Measurements from ENCODE around the gene IGFL1.
"Not testable (repeated sequence)": the region's sequence is repeated elsewhere in the genome, so short reads cannot be mapped to it uniquely, and the experiment has no call there.

The IGFL1 gene

GRCh38 chr19:46202426-46202825 is 27.1 kb upstream of the IGFL1 start:
- no peak for DNase-seq (ENCODE audit: low spot score)

DNA sequence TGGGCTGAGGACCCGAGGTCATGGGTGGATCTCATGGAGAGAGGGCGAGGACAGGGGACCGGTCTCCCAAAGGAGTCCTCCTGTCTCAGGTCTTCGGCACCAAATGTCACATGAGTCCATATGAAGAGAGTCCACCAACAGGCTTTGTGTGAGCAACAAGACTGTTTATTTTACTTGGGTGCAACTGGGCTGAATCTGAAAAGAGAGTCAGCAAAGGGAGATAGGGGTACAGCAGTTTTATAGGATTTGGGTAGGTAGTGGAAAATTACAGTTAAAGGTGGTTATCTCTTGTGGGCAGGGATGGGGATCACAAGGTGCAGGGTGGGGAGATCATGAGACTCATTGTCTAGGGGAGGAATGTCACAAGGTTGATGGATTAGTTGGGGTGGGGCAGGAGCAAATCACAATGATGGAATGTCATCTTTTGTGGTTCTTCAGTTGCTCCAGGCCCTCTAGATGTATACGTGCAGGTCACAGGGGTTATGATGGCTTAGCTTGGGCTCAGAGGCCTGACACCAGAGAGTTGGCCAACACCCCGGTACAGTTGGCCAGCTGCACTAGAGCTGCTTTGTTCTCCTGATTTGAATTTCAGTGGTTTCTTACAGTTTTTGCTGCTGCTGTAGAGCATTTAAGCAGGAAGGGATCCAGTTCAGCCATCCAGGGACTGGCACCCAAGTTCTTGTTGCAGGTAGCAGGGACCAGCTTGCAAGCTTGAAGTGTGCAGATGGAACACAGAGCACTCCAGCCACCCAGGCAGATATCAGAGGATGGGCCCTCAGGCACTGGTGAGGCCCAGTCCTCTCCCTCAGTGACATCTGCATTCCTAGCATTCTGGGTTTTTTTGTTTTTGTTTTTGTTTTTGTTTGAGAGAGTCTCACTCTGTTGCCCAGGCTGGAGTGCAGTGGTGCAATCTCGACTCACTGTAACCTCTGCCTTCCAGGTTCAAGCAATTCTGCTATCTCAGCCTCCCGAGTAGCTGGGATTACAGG is 26.4 kb upstream of the IGFL1 start:
- no peak for DNase-seq (ENCODE audit: low spot score)

DNA sequence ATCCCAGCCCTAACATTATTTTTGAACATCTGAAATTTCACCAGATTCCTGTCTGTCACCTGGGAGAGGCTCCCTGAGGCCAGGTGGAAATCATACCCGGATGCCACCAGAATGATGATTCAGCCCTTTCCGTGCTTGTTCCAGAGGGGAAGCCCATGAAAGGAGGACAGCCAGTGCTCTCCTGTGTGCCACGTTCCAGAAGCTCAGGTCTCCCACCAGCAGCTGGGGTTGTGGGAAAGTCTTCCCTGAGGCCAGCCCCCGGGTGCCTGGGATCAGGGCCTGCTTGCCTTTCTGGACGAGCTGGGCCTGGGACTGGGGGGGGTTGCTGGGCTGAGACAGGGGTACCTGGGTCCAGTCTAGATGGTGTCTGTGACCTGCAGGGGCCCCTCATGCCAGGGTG is 25.5 kb upstream of the IGFL1 start:
- no peak for DNase-seq (ENCODE audit: low spot score)

GRCh38 chr19:46205183-46205984 is 24.2 kb upstream of the IGFL1 start:
- DNase-seq (ENCODE audit: low spot score), result no peak

DNA sequence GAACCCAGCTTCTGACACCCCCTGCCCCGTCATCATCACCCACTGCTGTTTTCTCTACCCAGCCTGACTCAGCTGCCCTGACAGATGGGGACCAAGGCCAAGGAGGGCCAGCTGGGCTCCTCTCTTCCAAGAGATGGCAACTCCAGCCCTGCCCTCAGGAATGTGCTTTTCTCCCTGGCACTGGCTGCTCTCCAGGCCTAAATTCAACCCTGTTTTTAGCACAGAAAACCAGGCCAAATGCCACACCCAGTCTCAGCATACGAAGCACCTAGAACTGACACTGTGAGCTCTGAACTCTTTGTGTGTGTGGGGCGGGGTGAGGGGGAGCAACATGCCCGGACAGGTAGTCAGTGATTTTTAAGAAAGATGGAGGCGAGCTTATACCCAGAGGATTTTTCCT is 23.4 kb upstream of the IGFL1 start:
- DNase-seq (ENCODE audit: low spot score), result no peak

DNA sequence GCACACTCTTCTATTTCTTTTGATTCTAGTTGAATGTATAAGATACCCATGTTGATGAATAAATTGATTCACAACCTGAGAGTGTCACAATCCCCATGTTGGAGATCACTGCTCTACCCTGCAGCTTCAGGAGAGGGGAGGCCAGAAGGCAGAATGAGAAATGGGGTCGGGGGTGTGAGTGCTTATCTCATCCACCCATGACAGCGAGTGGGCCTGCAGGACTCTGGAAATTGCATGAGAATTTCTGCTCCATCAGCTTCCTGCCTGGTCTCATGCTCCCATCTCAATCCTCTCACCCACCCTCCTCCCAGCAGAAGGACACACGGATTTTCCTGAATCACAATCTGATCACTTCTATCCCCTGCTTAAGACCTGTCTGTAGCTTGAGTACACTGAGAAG is 22.9 kb upstream of the IGFL1 start:
- DNase-seq (ENCODE audit: low spot score), result no peak

DNA sequence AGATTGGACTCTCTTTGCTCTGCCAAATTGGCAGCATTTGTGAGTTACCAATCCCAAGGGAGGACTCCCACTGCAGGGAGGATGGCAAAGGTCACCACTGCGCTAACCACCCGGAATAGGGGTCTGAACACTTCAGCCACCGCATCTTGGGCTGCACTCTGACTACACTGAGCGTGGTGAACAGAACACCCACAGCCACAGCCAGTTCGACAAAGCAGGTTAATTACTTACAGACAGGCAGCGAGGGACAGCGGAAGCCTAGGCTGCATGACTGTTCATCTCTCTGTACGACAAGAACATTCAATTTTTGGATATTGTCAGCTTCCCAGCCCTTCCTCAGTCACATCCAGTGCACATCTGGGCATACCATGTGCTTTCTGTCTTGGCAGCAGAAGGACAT is 21.7 kb upstream of the IGFL1 start:
- DNase-seq (ENCODE audit: low spot score), result not testable (repeated sequence)

DNA sequence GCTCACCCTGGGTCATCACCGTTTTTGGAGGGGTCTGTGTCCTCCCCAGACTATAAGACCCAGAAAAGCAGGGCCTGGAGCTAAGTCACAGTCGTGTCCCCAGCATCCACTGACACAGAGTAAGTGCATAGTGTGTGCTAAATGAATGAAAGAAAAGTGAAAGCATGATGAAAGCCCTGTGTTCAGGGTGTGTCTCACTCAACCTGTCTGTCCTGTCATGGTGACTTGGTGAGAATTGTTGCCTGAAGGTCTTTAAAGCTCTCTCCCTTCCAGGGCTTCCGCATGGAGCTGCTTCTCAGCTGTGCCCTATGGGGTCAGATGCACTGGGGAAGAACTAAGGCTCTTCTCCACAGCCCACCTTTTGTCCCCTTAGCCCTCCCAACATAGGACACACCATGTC is 20.5 kb upstream of the IGFL1 start:
- no peak for DNase-seq (ENCODE audit: low spot score)

DNA sequence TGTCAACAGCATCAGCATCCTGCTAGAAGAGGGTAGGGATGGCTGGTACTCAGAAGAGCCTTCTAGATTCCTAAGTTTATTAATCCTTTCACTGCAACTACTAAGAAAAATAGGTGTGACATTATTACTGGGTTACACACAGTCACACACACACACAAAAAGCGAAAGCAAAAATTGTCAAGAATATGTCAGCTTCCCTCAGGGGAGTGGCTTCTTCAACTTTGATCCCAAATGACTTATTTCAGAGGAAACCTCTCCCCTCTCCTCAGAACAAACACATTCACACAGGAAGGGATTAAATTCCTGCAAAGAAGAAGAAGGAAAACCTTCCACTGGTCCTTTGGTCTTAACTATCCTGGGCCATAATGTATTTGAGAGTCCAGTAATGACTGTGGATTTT is 20.1 kb upstream of the IGFL1 start:
- DNase-seq (ENCODE audit: low spot score), result no peak

DNA sequence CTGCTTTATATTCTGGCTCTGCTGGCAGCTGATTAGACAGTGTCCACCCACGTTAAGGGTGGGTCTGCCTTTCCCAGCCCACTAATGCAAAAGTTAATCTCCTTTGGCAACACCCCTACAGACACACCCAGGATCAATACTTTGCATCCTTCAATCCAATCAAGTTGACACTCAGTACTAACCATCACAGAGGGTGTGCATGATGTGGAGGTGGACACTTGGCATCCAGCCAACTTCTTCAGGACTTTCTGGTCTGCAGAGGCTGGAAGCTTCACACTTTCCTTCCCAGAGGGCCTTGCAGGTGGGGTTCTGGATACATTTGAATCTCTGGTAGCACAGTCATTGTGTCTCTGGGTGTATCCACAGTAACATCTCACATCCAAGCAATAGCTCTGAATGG is 18.9 kb upstream of the IGFL1 start:
- DNase-seq (ENCODE audit: low spot score), result no peak

DNA sequence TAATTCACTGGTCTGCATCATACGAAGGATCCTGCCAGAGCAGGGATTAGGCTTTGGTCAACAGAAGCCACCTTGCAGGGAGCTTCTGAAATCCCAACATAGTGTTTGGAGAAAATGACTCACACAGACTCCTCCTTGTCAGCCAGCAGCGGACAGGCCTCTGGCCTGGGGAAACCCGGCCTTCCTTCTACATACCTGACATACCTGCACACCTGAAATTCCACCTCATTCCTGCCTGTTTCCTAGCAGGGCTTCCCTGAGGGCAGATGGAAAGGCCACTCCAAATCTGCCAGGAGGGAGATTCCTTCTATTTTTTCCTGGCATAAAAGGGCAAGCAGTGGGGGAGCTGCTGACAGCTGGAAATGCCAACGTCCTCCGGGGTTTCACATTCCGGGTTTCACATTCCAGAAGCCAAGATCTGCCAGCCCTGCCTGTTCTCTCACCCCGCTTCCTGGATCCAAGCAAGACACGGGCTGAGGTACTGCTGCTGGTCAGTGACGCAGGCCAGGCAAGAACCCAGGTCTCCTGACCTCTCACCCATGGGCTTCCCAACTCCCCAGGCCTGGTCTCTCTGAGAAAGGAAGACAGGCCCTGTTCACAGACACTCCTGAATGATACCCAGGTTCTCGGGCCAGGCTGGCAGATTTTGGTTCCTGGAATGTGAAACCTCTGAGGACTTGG is 18.2 kb upstream of the IGFL1 start:
- no peak for DNase-seq (ENCODE audit: low spot score)

- not testable (repeated sequence) for DNase-seq (ENCODE audit: low spot score)
Measured at GRCh38 chr19:46212592-46212991, 16.9 kb upstream of the IGFL1 start.

DNA sequence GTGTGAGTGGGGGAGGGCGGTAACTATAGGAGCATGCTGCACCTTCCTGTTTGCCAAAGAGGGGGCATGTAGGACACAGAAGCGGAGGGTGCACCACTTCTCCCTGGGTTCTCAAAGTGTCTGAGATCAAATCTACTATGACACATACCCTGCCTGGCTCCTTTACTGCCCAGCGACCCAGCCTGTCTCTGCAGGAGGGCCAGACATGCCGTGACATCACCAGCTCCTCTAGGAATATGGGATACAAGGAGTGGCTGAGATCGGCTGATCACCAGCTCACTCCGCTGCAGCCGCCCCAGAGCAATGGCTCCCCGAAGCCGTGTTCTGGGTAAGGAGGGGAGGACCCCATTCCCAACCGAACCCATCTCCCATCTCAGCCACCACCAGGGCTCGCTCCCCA is 16.4 kb upstream of the IGFL1 start:
- DNase-seq (ENCODE audit: low spot score), result no peak

DNA sequence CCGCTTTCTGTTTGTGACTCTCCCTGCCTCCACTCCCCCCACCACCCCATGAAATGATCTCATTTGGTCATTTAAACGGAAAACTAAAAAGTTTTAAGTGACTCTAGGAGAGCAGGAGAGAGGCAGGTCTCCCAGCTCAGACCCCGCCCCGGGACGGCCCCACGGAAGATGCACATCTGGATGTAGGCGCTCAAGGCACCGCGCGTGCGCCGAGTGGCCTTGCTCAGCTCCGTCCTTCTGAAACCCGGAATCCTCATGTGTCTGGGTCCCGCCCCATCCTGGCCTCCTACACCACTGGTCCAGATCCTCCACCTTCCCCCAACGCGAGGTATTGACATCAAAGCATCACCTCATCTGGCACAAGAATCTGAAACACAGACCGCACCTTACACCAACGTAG is 15.7 kb upstream of the IGFL1 start:
- no peak for DNase-seq (ENCODE audit: low spot score)

- no peak for DNase-seq (ENCODE audit: low spot score)
Measured at GRCh38 chr19:46216612-46217011, 12.9 kb upstream of the IGFL1 start.

GRCh38 chr19:46217476-46217875 is 12.1 kb upstream of the IGFL1 start:
- DNase-seq (ENCODE audit: low spot score), result no peak

GRCh38 chr19:46218160-46218559 is 11.4 kb upstream of the IGFL1 start:
- DNase-seq (ENCODE audit: low spot score), result no peak

DNA sequence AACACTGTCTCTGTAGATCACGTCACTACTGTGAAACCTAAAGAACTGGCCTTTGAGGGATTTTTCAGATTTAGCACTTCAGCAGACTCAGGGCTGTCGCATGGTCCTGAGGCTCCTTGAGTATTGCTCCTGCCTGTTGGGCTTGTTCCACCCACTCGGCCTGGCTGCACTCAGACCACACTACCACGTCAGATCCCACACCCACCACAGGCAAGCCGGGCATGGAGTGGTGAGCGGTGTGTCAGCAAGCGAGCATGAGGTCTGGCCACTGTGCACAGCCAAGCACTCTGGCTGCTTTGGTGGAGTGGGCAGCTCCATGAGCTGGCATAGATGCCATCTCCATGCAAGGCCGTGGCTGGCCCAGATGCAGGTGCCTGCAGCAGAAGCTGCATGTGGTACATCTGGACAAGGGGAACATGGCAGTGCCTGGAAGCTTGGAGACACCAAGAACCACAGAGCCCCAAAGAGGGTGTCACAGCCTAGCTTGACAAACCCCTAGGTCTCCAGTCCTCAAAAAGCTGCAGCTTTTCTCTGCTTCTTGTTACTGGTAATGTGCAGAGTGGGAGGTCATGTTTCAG is 9.4 kb upstream of the IGFL1 start:
- no peak for DNase-seq (ENCODE audit: low spot score)

DNA sequence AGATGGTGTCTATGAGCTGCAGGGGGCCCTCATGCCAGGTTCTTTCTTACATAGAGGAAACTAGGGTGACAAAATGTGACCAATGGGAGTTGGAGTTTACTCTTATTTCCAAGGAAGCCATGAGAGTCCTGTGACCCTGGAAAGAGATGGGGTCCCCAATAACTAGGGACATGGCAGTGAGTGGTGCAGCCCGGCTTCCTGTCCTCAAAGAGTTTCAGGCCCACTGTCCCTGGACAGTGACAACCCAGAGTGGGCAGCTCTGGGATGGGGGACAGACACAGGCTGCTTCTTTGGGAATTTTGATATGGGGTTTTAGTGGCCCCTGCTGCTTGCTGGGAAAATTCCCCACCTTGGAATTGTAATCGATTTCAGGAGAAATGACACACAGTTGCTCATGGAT is 8.4 kb upstream of the IGFL1 start:
- no peak for DNase-seq (ENCODE audit: low spot score)

DNA sequence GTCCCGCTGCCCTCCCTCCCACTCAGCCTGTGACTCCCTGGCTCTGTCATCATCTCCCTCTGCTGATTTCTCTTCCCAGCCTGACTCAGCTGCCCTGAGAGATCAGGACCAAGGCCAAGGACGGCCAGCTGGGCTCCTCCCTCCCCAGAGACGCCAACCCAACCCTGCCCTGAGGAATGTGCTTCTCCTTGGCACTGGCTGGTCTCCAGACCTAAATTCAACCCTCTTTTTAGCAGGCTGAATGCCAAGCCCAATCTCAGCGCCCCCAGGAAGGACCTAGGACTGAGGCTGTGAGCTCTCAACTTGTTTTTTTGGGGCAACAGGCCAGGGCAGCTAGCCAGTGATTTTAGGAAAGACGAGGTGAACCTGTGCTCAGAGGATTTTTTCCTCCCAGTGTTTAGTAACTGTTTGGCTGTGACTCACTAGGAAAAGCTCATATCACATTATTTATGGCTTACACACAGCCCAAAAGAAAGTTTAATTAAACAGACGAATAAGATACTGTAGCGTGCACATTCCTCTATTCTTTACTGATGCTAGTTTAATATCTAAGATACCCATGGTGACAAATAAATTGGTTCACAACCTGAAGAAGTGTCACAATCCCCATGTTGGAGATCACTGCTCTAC is 7.4 kb upstream of the IGFL1 start:
- DNase-seq (ENCODE audit: low spot score), result no peak

- not testable (repeated sequence) for DNase-seq (ENCODE audit: low spot score)
Measured at GRCh38 chr19:46223787-46224186, 5.8 kb upstream of the IGFL1 start.

GRCh38 chr19:46224773-46225172 is 4.8 kb upstream of the IGFL1 start:
- no peak for DNase-seq (ENCODE audit: low spot score)
